GM18505 (cell line): ENCODE data around the gene TAF4.

Source experiments
- ATAC-seq: cut with Tn5 transposase; IDR thresholded peaks from one replicate; pipeline ENCODE4 v1.9.1; 2021; ENCODE audit not compliant: unreplicated experiment
- POLR2A ChIP-seq: IDR thresholded peaks from 4 replicates; pipeline ENCODE4 v1.6.1; 2011; ENCODE audit warnings: borderline replicate concordance; ENCODE audit not compliant: insufficient read depth, insufficient read length; ENCODE audit errors: extremely low read depth

The TAF4 gene

GRCh38 chr20:61942526-61942925, 123.2 kb downstream of the TAF4 start:
- ATAC-seq = no peak
- TF ChIP-seq POLR2A = no peak

- TF ChIP-seq POLR2A = no peak
- ATAC-seq = no peak
Observed at GRCh38 chr20:61941721-61942405, 123.8 kb downstream of the TAF4 start.

- no peak for ATAC-seq
- TF ChIP-seq POLR2A = no peak
Observed at GRCh38 chr20:61940976-61941720, 124.5 kb downstream of the TAF4 start.

- no peak for TF ChIP-seq POLR2A
Observed at GRCh38 chr20:61940491-61940890, 125.2 kb downstream of the TAF4 start.

GRCh38 chr20:61939691-61940360, 125.9 kb downstream of the TAF4 start:
- ATAC-seq = no peak
- TF ChIP-seq POLR2A = no peak

More at GRCh38 chr20:61940491-61940890, 125.2 kb downstream of the TAF4 start:
- ATAC-seq = no peak

GRCh38 chr20:61938839-61939690, 126.6 kb downstream of the TAF4 start:
- no peak for ATAC-seq

GRCh38 chr20:61937963-61938838, 127.5 kb downstream of the TAF4 start:
- no peak for ATAC-seq
- TF ChIP-seq POLR2A = no peak

More at GRCh38 chr20:61938839-61939690, 126.6 kb downstream of the TAF4 start:
- TF ChIP-seq POLR2A = no peak

GRCh38 chr20:61937146-61937962, 128.3 kb downstream of the TAF4 start:
- ATAC-seq = no peak
- no peak for TF ChIP-seq POLR2A

- ATAC-seq = no peak
- TF ChIP-seq POLR2A = no peak
Observed at GRCh38 chr20:61936701-61937131, 129.0 kb downstream of the TAF4 start.

GRCh38 chr20:61935926-61936700, 129.6 kb downstream of the TAF4 start:
- TF ChIP-seq POLR2A = no peak
- no peak for ATAC-seq
